Body of pancreas (tissue), 4 donors: Measurements from ENCODE around the gene APC2. TPM values are rescaled to one million over a fixed set of nuclear protein-coding genes. Genes with fewer than 3 reads are reported as not detected.
"Not testable (repeated sequence)": the region's sequence is repeated elsewhere in the genome, so short reads cannot be mapped to it uniquely, and the experiment has no call there.

Source experiments
- ATAC-seq: fragments of 150-250 bp; one replicate; pipeline ENCODE4 v1.9.1; 2016
- DNase-seq, 4 donors: peaks; one replicate each; pipeline ENCODE4 v3.0.0-alpha.2; 2019
- H3K27ac ChIP-seq, 4 donors: fragments of 200-600 bp; sonication (generic); 1 replicate in 3 of 4; 2 replicates in 1 of 4; pipeline versions ENCODE4 v1.5.1 to v1.6.1; 2016 to 2019; ENCODE audit warnings: mild to moderate bottlenecking in 1 of 4, mixed read lengths in 1 of 4, moderate library complexity in 1 of 4
- H3K27me3 ChIP-seq, 2 donors: fragments of 200-600 bp; sonication (generic); one replicate each; pipeline ENCODE4 v1.6.0; 2016; ENCODE audit warnings: mild to moderate bottlenecking in 1 of 2
- H3K36me3 ChIP-seq, 2 donors: fragments of 200-600 bp; sonication (generic); replicated peaks in 1 of 2; 2 replicates each; pipeline ENCODE4 v1.5.1; 2016; ENCODE audit warnings: low read depth in 2 of 2; ENCODE audit not compliant: insufficient read depth in 1 of 2
- H3K4me1 ChIP-seq: fragments of 200-600 bp; sonication (generic); one replicate; pipeline ENCODE4 v1.6.0; 2016
- H3K4me3 ChIP-seq, 2 donors: fragments of 200-600 bp; sonication (generic); 1 replicate in 1 of 2; 2 replicates in 1 of 2; pipeline ENCODE4 v1.5.1; 2016 to 2019
- H3K9me3 ChIP-seq, 3 donors: fragments of 200-600 bp; sonication (generic); 1 replicate in 2 of 3; 2 replicates in 1 of 3; pipeline ENCODE4 v1.5.1; 2016
- CTCF ChIP-seq, 7 experiments: fragments of 450-650 bp in 4 of 7; fragments of 200-600 bp in 3 of 7; sonication (generic) in 3 of 7; IDR thresholded peaks; one replicate each; pipeline ENCODE4 v1.5.1; 2016 to 2019; ENCODE audit warnings: antibody characterized with exemption in 7 of 7
- POLR2A ChIP-seq, 3 donors: fragments of 450-650 bp; IDR thresholded peaks; one replicate each; pipeline ENCODE4 v1.6.1; 2016; ENCODE audit warnings: antibody characterized with exemption in 3 of 3, mild to moderate bottlenecking in 2 of 3
- WGBS, 2 donors: methylation state at CpG; one replicate each; pipeline ENCODE4 v1.1.5; 2017; 5-methylcytosine and 5-hydroxymethylcytosine counted together
- intact Hi-C: fragments of 100-400 bp; cut with DNase I; formaldehyde crosslinking; loops from one replicate; pipeline ENCODE4 v1.15.1; 2023
- total RNA-seq, 2 donors: library from RNA; depleted of rRNA; stranded (reverse); fragments of >200 nt; gene quantifications; one replicate each; pipeline ENCODE4 v1.1.0, GENCODE V29; 2016

Gene APC2
- total RNA-seq, 2 donors from 2014 or later = 0.26 TPM; not detected in 1

GRCh38 chr19:1516395-1516753 lies 66.5 kb downstream of the APC2 start:
- intact Hi-C loops = loop anchor here (10.0 kb wide), 1 partner anchor 232 kb away; the partner anchor contains the start of gene EFNA2
- H3K4me3 ChIP-seq = no peak overlapping the region
- no peak for TF ChIP-seq POLR2A (IDR thresholded peaks at IDR 0.05)
- TF ChIP-seq CTCF (IDR thresholded peaks at IDR 0.05) = no peak
- H3K27ac ChIP-seq = no peak overlapping the region
- H3K4me1 ChIP-seq = peaks cover 13% of the 10 kb centered on the region
- ATAC-seq (no peak), DNase-seq (no peak)
- 73 to 84% methylated on average over 6 to 8 of the region's 8 CpGs for WGBS, 2 donors
- no peaks in the 10 kb centered on the region for H3K36me3 ChIP-seq
- H3K27me3 ChIP-seq = peaks cover 0 to 21% of the 10 kb centered on the region in 2 donors
- H3K9me3 ChIP-seq = no peaks in the 10 kb centered on the region

GRCh38 chr19:1518471-1518870 lies 68.5 kb downstream of the APC2 start:
- 68 to 91% methylated on average over 4 of the region's 4 CpGs for WGBS, 2 donors
- DNase-seq (no peak), ATAC-seq (no peak)
- Histone ChIP-seq H3K4me3 (no peak overlapping the region), H3K27ac (no peak overlapping the region), H3K36me3 (no peaks in the 10 kb centered on the region), H3K9me3 (no peaks in the 10 kb centered on the region), H3K27me3 (peaks cover 0 to 8% of the 10 kb centered on the region in 2 donors), H3K4me1 (peaks cover 4% of the 10 kb centered on the region)
- intact Hi-C loops = loop anchor here (10.0 kb wide), 1 partner anchor 234 kb away; the partner anchor contains the start of gene EFNA2
- TF ChIP-seq CTCF (IDR thresholded peaks at IDR 0.05) = no peak
- TF ChIP-seq POLR2A (IDR thresholded peaks at IDR 0.05) = no peak

- Histone ChIP-seq H3K4me1 (peaks cover 11% of the 10 kb centered on the region), H3K27me3 (peaks cover 0 to 16% of the 10 kb centered on the region in 2 donors)
- not testable (repeated sequence) for H3K27ac ChIP-seq, H3K4me3 ChIP-seq, DNase-seq, H3K9me3 ChIP-seq, H3K36me3 ChIP-seq, ATAC-seq
- 75 to 77% methylated on average over 7 to 8 of the region's 8 CpGs for WGBS, 2 donors
- intact Hi-C loops = loop anchor here (10.0 kb wide), 1 partner anchor 235 kb away; the partner anchor contains the start of gene EFNA2
Observed at GRCh38 chr19:1519802-1520201, 69.9 kb downstream of the APC2 start.

GRCh38 chr19:1520203-1520780 lies 70.4 kb downstream of the APC2 start:
- TF ChIP-seq POLR2A (IDR thresholded peaks at IDR 0.05) (no peak), CTCF (IDR thresholded peaks at IDR 0.05) (no peak)
- WGBS, 2 donors = 64 to 80% methylated on average over 5 to 13 of the region's 17 CpGs
- Histone ChIP-seq H3K27me3 (peaks cover 0 to 20% of the 10 kb centered on the region in 2 donors), H3K4me3 (no peak overlapping the region), H3K9me3 (no peaks in the 10 kb centered on the region), H3K36me3 (no peaks in the 10 kb centered on the region), H3K4me1 (peaks cover 11% of the 10 kb centered on the region), H3K27ac (no peak overlapping the region)
- no peak for DNase-seq
- intact Hi-C loops = no loop called here
- ATAC-seq = no peak

- Histone ChIP-seq H3K9me3 (no peaks in the 10 kb centered on the region), H3K36me3 (no peaks in the 10 kb centered on the region), H3K27ac (no peak overlapping the region), H3K4me1 (peaks cover 11% of the 10 kb centered on the region), H3K27me3 (peaks cover 0 to 20% of the 10 kb centered on the region in 2 donors), H3K4me3 (no peak overlapping the region)
- WGBS, 2 donors = 40 to 70% methylated on average over 1 to 10 of the region's 14 CpGs
- intact Hi-C loops = no loop called here
- no peak for DNase-seq
- ATAC-seq = no peak
- TF ChIP-seq POLR2A (IDR thresholded peaks at IDR 0.05) (no peak), CTCF (IDR thresholded peaks at IDR 0.05) (no peak)
Observed at GRCh38 chr19:1521636-1522035, 71.7 kb downstream of the APC2 start.
